DND-41 (cell line): ENCODE data around the gene WBP11.

Source experiments
- ATAC-seq: fragments of 200-7000 bp; cut with Tn5 transposase; 3 replicates; pipeline ENCODE4 v1.9.1; 2021; ENCODE audit warnings: low read depth; ENCODE audit not compliant: insufficient read depth
- DNase-seq: peaks from one replicate; pipeline ENCODE4 v3.0.0-alpha.2; 2020
- H2AFZ ChIP-seq: 2 replicates; pipeline ENCODE4 v1.6.0; 2012; ENCODE audit warnings: low read depth, low read length
- H3K27ac ChIP-seq: 2 replicates; pipeline ENCODE4 v1.5.1; 2012; ENCODE audit warnings: low read length, inconsistent platforms
- H3K27me3 ChIP-seq: fragments of 200-600 bp; sonication (generic); 2 replicates; pipeline ENCODE4 v1.6.0; 2012; ENCODE audit warnings: low read length, mild to moderate bottlenecking, inconsistent platforms; ENCODE audit not compliant: insufficient read depth, poor library complexity
- H3K36me3 ChIP-seq: 2 replicates; pipeline ENCODE4 v1.5.1; 2012; ENCODE audit warnings: low read length, inconsistent platforms; ENCODE audit not compliant: insufficient read depth
- H3K4me1 ChIP-seq: 2 replicates; pipeline ENCODE4 v1.5.1; 2012; ENCODE audit warnings: mild to moderate bottlenecking, low read length; ENCODE audit not compliant: insufficient read depth
- H3K4me2 ChIP-seq: 2 replicates; pipeline ENCODE4 v1.6.0; 2012; ENCODE audit warnings: mild to moderate bottlenecking, moderate library complexity, low read length, inconsistent platforms; ENCODE audit not compliant: insufficient read depth
- H3K4me3 ChIP-seq, 2 experiments: fragments of 200-600 bp in 1 of 2; shearing (Covaris generic) in 1 of 2; 2 replicates each; pipeline ENCODE4 v1.5.1; 2012 to 2016; ENCODE audit warnings: inconsistent platforms in 2 of 2, low read length in 2 of 2, mild to moderate bottlenecking in 2 of 2, low read depth in 1 of 2, moderate library complexity in 1 of 2
- H3K79me2 ChIP-seq: 2 replicates; pipeline ENCODE4 v1.6.0; 2012; ENCODE audit warnings: low read length, inconsistent platforms; ENCODE audit not compliant: insufficient read depth
- H3K9ac ChIP-seq: 2 replicates; pipeline ENCODE4 v1.6.0; 2012; ENCODE audit warnings: low read depth, mild to moderate bottlenecking, inconsistent platforms, low read length, moderate library complexity
- H3K9me3 ChIP-seq: 2 replicates; pipeline ENCODE4 v1.5.1; 2012; ENCODE audit warnings: low read length, moderate library complexity, mild to moderate bottlenecking, inconsistent platforms; ENCODE audit not compliant: insufficient read depth, severe bottlenecking
- H4K20me1 ChIP-seq: 2 replicates; pipeline ENCODE4 v1.6.0; 2012; ENCODE audit warnings: low read length; ENCODE audit not compliant: insufficient read depth
- EZH2 ChIP-seq: IDR thresholded peaks from 3 replicates; pipeline ENCODE4 v1.6.1; 2012; ENCODE audit warnings: borderline replicate concordance, low read depth, mild to moderate bottlenecking, moderate library complexity, low read length, inconsistent platforms; ENCODE audit not compliant: severe bottlenecking
- TF ChIP-seq, protein P1 (sequence below): IDR thresholded peaks from 2 replicates; pipeline ENCODE4 v1.5.1; 2012; ENCODE audit warnings: borderline replicate concordance, low read length, moderate library complexity, mild to moderate bottlenecking; ENCODE audit not compliant: poor library complexity, severe bottlenecking; ENCODE audit errors: extremely low read depth

The WBP11 gene

DNA sequence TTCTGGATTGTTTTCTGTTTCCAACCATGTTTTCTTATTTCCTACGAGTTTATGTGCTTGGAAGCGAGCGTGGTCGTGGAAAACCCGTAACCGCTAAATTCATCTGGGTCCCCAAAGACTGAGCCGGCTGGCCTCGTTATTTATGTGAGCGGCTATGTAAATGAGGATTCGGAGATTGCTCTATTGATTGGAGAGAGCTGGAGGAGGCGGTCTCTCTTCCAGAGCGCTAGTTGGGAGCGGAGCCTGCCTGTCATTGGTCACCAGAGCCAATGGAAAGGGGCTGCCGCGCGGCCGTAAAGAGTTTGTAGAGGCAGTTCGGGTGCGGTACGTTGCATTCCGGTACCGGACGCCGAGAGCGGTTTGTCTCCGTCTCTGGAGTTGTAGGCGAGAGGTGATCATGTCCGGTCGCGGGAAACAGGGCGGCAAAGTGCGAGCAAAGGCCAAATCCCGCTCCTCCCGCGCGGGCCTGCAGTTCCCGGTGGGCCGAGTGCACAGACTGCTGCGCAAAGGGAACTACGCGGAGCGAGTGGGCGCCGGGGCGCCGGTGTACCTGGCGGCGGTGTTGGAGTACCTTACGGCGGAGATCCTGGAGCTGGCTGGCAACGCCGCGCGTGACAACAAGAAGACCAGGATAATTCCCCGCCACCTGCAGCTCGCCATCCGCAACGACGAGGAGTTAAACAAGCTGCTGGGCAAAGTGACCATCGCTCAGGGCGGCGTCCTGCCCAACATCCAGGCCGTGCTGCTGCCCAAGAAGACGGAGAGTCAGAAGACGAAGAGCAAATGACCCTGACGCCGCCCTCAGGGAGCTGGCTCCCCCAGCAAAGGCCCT, 29.0 kb downstream of the WBP11 start:
- Histone ChIP-seq H3K4me2 (no peak overlapping the region), H4K20me1 (no peaks in the 10 kb centered on the region), H3K4me3 (no peak overlapping the region), H3K9me3 (no peaks in the 10 kb centered on the region), H2AFZ (no peak overlapping the region), H3K4me1 (peaks cover 18% of the 10 kb centered on the region), H3K79me2 (peaks cover 16% of the 10 kb centered on the region), H3K27me3 (no peaks in the 10 kb centered on the region), H3K27ac (no peak overlapping the region), H3K9ac (no peak overlapping the region), H3K36me3 (no peaks in the 10 kb centered on the region; the same call in 1 of the 2 replicates)
- TF ChIP-seq, protein P1, sequence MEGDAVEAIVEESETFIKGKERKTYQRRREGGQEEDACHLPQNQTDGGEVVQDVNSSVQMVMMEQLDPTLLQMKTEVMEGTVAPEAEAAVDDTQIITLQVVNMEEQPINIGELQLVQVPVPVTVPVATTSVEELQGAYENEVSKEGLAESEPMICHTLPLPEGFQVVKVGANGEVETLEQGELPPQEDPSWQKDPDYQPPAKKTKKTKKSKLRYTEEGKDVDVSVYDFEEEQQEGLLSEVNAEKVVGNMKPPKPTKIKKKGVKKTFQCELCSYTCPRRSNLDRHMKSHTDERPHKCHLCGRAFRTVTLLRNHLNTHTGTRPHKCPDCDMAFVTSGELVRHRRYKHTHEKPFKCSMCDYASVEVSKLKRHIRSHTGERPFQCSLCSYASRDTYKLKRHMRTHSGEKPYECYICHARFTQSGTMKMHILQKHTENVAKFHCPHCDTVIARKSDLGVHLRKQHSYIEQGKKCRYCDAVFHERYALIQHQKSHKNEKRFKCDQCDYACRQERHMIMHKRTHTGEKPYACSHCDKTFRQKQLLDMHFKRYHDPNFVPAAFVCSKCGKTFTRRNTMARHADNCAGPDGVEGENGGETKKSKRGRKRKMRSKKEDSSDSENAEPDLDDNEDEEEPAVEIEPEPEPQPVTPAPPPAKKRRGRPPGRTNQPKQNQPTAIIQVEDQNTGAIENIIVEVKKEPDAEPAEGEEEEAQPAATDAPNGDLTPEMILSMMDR, result no peak
- no peak for TF ChIP-seq EZH2
- no peak for ATAC-seq
- no peak for DNase-seq

DNA sequence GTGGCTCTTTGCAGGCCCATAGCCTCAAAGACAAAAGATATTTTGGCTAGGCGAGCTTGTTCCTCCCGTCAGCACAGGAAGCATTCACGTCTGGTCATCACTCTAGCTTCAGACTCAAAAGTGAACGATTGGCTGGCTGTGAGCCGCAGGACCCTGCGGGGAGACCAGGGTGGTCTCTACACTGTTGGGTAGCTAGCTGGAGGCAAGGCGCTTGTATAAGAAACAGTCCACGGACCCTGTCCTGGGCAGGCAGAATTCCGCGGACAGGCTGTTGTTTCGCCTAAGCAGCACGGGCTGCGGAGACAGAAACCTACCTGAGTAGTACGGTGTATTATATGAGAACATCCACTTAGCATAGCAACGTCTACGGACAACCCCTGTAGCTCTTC, 29.6 kb downstream of the WBP11 start:
- Histone ChIP-seq H3K9me3 (no peaks in the 10 kb centered on the region), H3K27me3 (no peaks in the 10 kb centered on the region), H3K4me2 (no peak overlapping the region), H3K36me3 (peaks cover 5% of the 10 kb centered on the region; the same call in 1 of the 2 replicates), H3K79me2 (peaks cover 21% of the 10 kb centered on the region), H3K9ac (no peak overlapping the region), H3K4me3 (no peak overlapping the region), H3K4me1 (peaks cover 24% of the 10 kb centered on the region), H2AFZ (no peak overlapping the region), H3K27ac (no peak overlapping the region), H4K20me1 (no peaks in the 10 kb centered on the region)
- DNase-seq (no peak), ATAC-seq (no peak)
- TF ChIP-seq EZH2, result no peak
- TF ChIP-seq, protein P1, result no peak

DNA sequence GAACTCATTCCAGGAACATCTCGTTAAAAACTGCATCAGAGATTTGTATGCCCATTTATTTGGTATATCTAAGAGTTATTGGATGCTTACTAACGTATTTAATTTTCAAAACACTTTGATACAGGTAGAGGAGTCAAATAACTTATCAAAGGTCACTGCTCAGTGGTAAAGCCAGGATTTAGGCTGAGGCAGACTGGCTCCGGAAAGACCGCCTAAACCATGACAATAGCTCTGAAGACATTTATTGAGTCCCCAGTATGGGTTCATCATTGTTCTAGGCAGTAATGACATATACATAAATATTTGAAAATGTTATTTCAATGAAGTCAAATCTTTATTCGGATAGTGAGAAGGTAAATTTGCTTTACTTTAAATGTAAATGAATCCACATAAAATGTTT, 30.3 kb downstream of the WBP11 start:
- H3K27ac ChIP-seq, result no peak overlapping the region
- no peaks in the 10 kb centered on the region for H4K20me1 ChIP-seq
- peaks cover 22% of the 10 kb centered on the region for H3K79me2 ChIP-seq
- ATAC-seq, result no peak
- H2AFZ ChIP-seq, result no peak overlapping the region
- peaks cover 6% of the 10 kb centered on the region; the same call in 1 of the 2 replicates for H3K36me3 ChIP-seq
- peaks cover 29% of the 10 kb centered on the region for H3K4me1 ChIP-seq
- DNase-seq, result no peak
- no peak overlapping the region for H3K4me3 ChIP-seq
- no peaks in the 10 kb centered on the region for H3K27me3 ChIP-seq
- no peaks in the 10 kb centered on the region for H3K9me3 ChIP-seq
- H3K4me2 ChIP-seq, result no peak overlapping the region
- TF ChIP-seq EZH2, result no peak
- TF ChIP-seq, protein P1, result no peak
- no peak overlapping the region for H3K9ac ChIP-seq
